ENCODE results near the gene ABAT.

Gene ABAT

GRCh38 chr16:8777217-8777616 is 102.8 kb downstream of the ABAT start:
- TF ChIP-seq REST (IDR thresholded peaks at IDR 0.05; ENCODE audit: insufficient read depth in 1 of 2, low read depth in 2 of 2, low read length in 2 of 2) (no peak), FOXP2 (optimal IDR thresholded peaks at IDR 0.05; ENCODE audit: borderline replicate concordance, extremely low read depth, extremely low read length, insufficient read depth) (no peak), POLR2AphosphoS5 (IDR thresholded peaks at IDR 0.05; ENCODE audit: low read depth, low read length) (no peak), TAF1 (IDR thresholded peaks at IDR 0.05; ENCODE audit: borderline replicate concordance, insufficient read depth, low read length) (no peak), SIN3A (IDR thresholded peaks at IDR 0.05; ENCODE audit: borderline replicate concordance, insufficient read depth, low read length) (no peak)

- no peak for TF ChIP-seq POLR2AphosphoS5 (IDR thresholded peaks at IDR 0.05; ENCODE audit: low read depth, low read length)
- TF ChIP-seq REST (IDR thresholded peaks at IDR 0.05; ENCODE audit: insufficient read depth in 1 of 2, low read depth in 2 of 2, low read length in 2 of 2): no peak
- no peak for TF ChIP-seq FOXP2 (optimal IDR thresholded peaks at IDR 0.05; ENCODE audit: borderline replicate concordance, extremely low read depth, extremely low read length, insufficient read depth)
- no peak for TF ChIP-seq SIN3A (IDR thresholded peaks at IDR 0.05; ENCODE audit: borderline replicate concordance, insufficient read depth, low read length)
- no peak for TF ChIP-seq TAF1 (IDR thresholded peaks at IDR 0.05; ENCODE audit: borderline replicate concordance, insufficient read depth, low read length)
These were observed 107.4 kb downstream of the ABAT start for GRCh38 chr16:8781797-8782196.

GRCh38 chr16:8782673-8783072 is 108.3 kb downstream of the ABAT start:
- no peak for TF ChIP-seq REST (IDR thresholded peaks at IDR 0.05; ENCODE audit: insufficient read depth in 1 of 2, low read depth in 2 of 2, low read length in 2 of 2)
- TF ChIP-seq TAF1 (IDR thresholded peaks at IDR 0.05; ENCODE audit: borderline replicate concordance, insufficient read depth, low read length): no peak
- no peak for TF ChIP-seq POLR2AphosphoS5 (IDR thresholded peaks at IDR 0.05; ENCODE audit: low read depth, low read length)
- TF ChIP-seq SIN3A (IDR thresholded peaks at IDR 0.05; ENCODE audit: borderline replicate concordance, insufficient read depth, low read length): no peak
- TF ChIP-seq FOXP2 (optimal IDR thresholded peaks at IDR 0.05; ENCODE audit: borderline replicate concordance, extremely low read depth, extremely low read length, insufficient read depth): no peak

- TF ChIP-seq POLR2AphosphoS5 (IDR thresholded peaks at IDR 0.05; ENCODE audit: low read depth, low read length) (no peak), TAF1 (IDR thresholded peaks at IDR 0.05; ENCODE audit: borderline replicate concordance, insufficient read depth, low read length) (no peak), SIN3A (IDR thresholded peaks at IDR 0.05; ENCODE audit: borderline replicate concordance, insufficient read depth, low read length) (no peak), FOXP2 (optimal IDR thresholded peaks at IDR 0.05; ENCODE audit: borderline replicate concordance, extremely low read depth, extremely low read length, insufficient read depth) (no peak), REST (IDR thresholded peaks at IDR 0.05; ENCODE audit: insufficient read depth in 1 of 2, low read depth in 2 of 2, low read length in 2 of 2) (no peak)
These were observed 111.0 kb downstream of the ABAT start for GRCh38 chr16:8785408-8785807.

Measured in PFSK-1 (cell line).